HG03457 (cell line): Measurements from ENCODE around the gene FNDC11.
"Not testable (repeated sequence)": the region's sequence is repeated elsewhere in the genome, so short reads cannot be mapped to it uniquely, and the experiment has no call there.

ENCODE experiments used
- ATAC-seq: cut with Tn5 transposase; IDR thresholded peaks from one replicate; pipeline ENCODE4 v1.9.1; 2021; ENCODE audit warnings: moderate number of reproducible peaks; ENCODE audit not compliant: unreplicated experiment

Gene FNDC11

DNA sequence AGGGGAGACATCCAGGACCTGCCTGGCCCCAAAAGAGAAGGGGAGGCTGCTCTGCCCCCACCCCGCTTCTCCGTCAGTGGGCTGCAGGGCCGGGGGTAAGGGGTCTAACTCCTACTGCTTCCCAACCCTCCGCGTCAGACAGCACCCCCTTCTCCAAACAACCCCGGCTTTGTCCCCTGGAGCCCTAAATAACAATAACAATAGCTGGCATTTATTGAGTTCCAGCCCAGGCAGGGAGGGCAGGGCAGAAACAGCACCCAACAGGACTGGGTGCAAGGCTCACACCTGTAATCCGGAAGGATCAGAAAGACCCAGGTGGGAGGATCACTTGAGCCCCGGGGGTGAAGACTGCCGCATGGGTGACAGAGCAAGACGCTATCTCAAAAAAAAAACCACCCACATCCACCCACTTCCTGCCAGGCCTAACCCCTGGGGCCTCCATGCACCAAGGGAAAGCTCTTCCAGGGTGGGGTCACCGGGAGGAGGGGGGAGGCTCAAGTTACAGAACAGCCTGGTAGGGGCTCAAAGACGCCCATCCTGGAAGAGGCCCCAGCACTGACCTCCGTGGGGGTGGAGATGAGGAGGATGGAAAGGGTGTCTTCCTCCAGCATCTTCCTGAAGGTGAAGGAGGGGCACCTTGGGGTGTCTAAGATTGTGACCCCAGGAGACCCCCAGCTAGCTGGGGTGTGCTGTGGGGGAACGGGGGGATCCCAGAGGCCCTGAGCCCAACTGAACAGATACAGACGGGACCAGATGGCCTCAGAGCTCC is 1.3 kb upstream of the FNDC11 start:
- no peak for ATAC-seq

DNA sequence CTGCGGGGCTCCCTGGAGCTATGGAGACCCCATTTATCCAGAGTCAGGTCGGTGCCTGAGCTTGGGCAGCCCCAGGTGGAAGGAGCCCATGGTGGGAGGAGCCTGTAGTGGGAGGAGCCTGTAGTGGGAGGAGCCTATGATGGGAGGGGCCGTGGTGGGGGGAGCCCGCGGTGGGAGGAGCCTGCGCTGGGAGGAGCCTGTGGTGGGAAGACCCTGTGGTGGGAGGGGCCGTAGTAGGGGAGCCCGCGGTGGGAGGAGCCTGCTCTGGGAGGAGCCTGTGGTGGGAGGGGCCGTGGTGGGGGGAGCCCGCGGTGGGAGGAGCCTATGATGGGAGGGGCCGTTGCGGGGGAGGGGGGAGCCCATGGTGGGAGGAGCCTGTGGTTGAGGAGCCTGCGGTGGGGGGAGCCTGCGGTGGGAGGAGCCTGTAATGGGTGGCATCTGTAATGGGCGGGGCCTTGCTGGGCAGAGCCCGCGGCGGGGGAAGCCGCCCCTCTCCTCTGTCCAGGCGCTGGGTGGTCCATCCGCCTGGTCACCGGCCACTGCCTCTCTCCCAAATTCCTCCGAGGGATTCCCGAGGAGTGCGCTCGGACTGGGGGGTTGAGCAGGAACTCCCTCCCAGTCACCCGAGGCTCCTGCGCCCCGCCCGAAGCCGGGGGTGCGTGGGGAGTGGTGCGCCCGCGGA is 567 bp upstream of the FNDC11 start:
- no peak for ATAC-seq

DNA sequence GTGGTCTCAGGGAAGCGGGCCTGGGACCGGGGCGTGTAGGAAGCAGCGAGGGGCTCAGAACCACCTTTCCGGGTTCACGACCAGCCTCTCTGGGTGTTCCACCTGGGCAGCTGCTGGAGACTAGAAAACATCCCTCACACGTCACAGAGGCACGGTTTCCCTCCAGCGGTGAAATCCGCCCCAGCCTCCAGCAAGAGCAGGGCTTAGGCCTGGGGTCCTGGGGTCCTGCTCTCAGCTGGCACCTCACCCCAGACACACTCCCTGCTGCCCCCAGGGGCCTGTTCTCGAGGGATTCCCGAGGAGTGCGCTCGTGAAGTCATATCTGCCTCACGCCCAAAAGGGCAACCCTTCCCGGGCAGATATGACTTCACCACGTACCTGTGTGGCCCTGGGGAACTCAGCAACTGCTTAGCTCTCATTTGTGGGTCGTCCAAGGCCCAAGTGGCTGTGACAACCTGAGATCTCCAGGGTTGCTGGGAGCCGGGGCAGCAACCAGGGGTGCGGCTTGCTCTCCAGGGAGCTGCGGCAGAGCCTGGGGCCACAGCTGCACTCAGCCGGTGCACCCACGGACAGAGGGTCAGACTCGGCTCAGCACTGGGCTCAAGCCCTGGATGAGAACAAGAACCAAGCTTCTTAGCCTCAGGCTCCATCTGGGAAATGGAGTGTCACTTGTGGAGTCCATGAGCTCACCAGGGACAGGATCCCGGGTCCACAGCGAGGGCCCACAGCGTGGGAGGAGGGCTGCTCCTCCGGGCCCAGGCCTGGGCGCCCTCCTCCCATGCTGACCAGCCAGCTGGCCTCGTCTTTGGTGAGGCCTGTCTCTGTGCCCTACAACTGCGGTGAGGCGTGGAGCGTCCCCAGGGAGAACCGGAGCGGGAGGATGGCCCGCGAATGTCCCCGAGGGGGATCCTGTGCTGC is 661 bp downstream of the FNDC11 start:
- ATAC-seq = no peak

DNA sequence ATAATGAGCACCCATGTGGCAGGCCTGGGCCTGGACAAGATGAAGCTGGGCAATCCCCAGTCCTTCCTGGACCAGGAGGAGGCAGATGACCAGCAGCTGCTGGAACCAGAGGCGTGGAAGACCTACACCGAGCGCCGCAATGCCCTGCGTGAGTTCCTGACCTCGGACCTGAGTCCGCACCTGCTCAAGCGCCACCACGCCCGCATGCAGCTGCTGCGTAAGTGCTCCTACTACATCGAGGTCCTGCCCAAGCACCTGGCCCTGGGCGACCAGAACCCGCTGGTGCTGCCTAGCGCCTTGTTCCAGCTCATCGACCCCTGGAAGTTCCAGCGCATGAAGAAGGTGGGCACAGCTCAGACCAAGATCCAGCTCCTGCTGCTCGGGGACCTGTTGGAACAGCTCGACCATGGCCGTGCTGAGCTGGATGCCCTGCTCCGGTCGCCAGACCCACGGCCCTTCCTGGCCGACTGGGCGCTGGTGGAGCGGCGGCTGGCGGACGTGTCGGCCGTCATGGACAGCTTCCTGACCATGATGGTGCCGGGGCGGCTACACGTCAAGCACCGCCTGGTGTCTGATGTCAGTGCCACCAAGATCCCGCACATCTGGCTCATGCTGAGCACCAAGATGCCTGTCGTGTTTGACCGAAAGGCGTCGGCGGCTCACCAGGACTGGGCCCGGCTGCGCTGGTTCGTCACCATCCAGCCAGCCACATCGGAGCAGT is 1.9 kb downstream of the FNDC11 start:
- no peak for ATAC-seq

DNA sequence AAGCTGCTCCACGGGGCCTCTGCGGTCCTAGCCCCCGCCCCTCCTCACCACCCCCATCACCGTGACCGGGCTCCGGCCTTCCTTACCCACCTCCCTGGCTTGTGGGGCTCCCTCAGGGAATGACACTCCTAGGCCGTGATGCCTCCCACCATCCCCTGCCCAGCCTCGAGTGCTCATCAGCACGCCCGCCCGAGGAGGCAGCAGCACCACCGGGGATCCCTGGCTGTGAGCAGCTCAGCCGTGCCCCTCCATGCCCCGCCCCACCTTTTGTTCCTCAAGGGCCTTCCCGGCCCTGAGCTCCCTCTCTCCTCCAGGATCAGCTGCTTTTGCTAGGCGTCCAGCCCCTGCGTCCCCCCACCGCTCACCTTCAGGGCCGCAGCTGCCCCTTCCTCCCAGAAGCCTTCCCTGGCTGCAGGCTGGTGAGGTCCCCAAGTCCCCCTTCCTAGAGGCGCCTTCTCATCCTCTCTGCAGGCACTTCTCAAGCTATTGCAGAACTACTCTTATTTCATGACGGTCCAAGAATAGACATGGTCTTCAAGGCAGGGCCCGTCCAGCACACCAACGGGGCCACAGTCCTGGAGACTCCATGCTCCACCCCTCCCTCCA is 3.0 kb downstream of the FNDC11 start:
- no peak for ATAC-seq

DNA sequence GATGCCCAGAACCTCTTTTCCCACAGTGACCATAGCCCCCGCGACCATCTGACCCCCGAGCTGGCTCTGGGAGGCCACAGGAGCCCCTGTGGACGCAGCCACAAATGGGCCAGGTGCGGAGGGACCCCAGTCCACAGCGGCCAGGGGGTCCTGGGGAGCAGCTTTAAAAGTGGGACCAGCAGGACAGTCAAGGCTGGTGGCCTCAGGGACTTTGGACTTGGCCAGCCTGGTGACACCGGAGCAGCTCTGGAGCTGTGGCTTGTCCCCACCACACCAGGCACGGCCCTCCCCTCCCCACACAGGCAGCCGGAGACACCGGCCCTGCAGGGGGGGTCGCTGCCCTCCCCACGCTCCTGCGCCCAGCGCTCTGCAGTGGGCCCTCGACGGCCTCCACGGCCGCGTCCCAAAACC is 3.5 kb downstream of the FNDC11 start:
- no peak for ATAC-seq

DNA sequence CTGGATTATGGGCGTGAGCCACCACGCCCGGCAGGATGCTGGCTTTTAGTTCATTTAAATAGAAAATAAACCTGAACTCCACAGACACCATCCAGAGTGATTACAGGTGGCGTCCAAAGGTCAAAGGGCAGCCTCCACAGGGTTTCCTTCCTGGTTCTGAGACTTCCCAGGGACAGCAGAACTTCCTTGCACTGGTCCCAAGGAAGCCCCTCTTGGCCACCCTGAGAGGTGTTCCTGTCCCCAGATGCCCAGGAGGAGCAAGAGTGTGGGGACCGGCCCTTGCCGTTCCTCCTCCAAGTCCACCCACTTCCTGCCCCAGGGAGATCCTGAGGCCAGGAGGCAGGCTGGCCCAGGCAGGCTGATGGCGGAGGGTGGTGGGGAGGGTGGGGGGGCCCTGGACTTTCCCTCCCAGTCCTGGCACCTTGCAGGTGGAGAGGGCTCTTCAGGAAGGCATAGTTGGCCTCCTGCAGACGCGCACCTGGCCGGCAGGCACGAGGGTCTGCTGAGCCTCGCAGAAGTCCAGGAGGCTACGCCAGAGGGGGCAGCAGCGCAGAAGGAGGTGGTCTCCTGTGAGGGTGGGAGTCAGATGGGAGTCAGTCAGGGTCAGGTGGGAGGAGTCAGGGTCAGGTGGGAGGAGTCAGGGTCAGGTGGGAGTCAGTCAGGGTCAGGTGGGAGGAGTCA is 5.0 kb downstream of the FNDC11 start:
- ATAC-seq = no peak

DNA sequence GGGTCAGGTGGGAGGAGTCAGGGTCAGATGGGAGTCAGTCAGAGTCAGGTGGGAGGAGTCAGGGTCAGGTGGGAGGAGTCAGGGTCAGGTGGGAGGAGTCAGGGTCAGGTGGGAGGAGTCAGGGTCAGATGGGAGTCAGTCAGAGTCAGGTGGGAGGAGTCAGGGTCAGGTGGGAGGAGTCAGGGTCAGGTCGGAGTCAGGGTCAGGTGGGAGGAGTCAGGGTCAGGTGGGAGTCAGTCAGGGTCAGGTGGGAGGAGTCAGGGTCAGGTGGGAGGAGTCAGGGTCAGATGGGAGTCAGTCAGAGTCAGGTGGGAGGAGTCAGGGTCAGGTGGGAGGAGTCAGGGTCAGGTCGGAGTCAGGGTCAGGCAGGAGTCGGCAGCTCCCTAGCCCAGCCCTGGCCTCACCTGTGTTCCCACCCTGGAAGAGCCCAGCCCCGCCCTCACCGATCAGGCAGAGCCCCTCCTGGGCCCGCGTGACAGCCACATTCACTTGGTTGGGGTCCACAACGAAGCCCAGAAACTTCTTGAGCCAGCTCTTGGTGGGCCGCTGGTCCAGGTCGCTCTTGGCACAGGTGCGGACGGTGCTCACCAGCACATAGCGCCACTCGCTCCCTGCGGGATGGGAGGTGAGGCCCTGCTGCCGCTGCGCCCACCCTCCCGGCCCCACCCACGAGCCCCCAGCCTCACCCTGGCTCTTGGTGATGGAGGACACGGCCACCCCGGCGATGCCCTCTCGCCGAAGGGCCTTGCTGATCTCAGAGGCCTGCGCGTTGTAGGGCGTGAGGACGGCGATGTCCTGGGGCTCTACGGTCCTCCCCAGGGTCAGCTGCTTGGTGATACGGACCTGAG is 5.8 kb downstream of the FNDC11 start:
- not testable (repeated sequence) for ATAC-seq

DNA sequence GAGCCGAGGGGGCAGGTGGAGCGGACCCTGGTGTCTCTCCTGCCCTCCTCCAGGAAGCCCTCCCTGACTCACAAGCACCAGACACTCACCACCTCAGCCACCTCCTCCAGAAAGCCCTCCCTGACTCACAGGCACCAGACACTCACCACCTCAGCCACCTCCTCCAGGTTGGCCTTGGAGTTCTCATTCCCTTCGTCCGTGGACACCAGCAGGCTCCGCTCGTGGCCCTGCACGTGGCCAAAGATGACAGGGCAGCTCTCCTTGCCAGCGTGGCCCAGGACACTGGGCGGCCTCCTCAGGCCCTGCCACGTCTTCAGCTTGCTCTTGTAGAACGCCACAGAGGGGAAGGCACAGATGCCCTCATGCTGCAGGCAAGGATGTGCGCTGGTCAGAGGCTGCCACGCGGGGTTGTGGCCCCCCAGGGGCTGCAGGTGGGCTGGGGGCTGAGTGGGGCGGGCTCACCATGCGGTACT is 6.4 kb downstream of the FNDC11 start:
- ATAC-seq = no peak

DNA sequence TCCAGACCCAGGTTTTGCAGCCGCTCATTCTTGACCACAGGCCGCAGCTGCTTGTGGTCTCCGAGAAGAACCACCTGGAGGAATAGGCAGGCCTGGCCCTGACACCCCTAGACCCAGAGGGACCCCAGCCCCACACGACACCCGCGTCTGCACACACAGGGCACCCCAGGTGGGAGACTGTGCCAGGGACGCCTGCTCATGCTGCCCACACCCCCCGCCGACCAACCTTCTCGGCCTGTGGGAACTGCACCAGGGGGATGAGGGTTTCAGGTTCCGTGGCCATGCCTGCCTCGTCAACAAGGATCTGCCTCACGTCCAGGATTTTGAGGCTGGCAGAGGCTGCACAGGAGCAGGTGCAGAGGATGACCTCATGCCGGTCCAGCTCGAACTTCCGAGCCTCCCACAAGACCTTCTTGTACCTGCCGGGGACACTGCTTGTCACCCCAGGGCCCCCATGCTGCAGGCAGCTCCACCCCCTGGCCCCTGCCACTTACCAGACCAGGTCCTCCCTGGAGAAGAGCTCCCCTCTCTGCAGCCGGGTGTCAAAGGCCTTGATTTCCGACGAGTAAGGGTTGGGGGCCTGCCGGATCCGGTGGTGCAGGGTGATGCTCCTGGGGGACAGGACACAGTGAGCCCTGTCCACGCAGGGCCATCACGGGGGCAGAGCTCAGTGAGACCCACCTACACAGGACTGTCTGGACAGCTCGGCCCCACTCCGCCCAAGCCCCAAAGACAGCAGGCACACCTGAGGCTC is 7.1 kb downstream of the FNDC11 start:
- ATAC-seq = no peak

DNA sequence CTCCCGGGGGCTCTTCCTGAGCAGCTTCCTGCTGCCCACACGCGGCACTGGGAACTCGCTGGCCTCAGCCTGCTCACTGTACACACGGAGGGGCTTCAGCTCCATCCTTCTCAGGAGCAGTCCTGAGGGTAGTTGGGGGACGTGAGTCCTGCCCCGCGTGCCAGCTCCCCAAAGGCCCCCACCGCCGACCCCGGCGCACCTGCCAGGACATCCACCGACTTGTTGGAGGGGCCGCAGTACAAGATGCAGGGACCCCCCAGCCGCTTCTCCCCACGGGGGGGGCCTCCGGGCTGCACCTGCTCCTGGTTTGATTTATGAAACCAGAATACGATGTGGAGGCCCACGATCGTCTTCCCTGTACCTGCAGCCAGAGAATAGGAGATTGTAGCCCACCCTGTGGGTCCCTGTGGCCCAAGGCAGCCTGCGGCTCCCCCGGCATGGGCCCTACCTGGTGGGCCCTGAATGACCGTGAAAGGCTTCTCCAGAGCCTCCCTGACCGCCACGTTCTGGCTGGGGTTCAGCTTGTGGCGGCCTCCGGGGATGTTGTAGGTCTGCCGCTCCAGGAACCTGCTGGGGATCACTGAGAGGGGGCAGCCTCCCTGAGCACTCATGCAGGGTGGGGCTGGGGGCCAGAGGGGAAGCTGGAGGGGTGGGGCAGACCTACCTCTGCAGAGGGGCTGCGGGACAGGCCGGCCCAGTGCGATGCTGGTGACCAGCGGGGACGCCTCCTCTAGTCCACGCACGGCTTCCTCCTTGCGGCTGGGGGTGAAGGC is 7.9 kb downstream of the FNDC11 start:
- no peak for ATAC-seq

DNA sequence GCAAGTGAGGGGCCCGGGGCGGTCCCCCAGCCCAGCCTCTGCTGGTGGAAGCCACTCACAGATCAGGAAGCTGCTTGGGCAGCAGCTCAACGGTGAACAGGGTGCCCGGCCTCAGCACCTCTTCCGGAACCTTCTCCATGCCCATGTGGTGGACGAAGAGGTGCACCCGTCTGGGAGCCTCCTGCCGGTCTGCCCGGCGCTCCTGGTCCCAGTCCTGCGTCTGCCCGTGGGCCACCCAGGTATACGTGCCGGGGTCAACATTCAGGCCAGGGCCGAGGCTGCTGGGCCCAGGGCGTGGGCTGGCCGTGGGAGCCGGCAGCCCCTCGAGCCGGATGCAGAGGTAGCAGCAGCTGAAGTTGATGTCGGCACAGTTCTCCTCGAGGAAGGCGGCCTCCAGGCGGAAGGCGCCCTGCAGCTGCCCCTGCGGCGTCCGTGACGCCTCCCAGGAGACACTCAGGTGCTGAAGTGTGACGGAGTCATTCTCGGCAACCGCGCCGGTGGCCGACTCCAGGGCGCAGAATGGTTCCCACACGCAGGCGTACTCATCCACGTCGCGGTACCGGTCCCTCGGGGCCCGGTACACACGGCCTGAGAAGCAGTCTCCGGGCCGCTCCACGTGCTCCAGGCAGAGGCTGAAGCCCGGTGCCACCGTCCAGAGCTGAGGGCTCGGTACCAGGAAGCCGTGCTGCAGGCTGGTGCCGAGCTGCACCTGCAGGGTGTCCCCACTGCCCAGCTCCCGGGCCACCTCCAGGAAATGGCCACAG is 8.7 kb downstream of the FNDC11 start:
- ATAC-seq = no peak

DNA sequence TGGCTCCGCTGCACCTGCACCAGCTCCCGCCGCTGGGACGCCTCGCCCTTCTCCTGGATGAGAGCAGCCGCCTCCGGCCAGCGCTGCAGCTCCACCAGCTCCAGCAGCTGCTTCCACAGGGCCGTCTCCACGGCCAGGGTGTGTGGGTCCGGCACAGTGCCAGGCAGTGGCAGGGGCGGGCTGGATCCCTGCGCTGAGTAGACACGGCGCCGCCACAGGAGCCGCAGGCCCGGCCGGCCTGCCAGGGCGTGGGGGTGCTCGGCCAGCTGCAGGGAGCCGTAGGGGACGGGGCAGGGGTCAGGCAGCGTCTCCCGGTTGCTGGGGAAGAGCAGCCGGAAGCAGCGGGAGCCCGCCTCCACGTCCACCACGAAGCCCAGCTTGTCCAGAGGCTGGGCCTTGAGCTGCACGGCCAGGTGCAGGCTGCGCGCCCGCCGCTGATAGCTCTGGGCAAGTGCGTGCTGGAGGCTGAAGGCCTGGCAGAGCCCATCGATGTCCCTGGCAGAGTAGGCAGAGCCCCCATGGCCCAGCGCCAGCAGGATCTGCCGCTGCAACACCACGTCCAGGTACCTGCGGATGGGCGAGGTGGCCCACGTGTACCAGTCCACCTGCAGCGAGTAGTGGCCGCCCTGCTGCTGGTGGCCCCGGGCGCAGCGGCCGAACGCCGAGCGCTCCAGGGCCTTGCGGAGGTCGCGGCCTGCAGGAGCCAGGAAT is 9.4 kb downstream of the FNDC11 start:
- no peak for ATAC-seq

DNA sequence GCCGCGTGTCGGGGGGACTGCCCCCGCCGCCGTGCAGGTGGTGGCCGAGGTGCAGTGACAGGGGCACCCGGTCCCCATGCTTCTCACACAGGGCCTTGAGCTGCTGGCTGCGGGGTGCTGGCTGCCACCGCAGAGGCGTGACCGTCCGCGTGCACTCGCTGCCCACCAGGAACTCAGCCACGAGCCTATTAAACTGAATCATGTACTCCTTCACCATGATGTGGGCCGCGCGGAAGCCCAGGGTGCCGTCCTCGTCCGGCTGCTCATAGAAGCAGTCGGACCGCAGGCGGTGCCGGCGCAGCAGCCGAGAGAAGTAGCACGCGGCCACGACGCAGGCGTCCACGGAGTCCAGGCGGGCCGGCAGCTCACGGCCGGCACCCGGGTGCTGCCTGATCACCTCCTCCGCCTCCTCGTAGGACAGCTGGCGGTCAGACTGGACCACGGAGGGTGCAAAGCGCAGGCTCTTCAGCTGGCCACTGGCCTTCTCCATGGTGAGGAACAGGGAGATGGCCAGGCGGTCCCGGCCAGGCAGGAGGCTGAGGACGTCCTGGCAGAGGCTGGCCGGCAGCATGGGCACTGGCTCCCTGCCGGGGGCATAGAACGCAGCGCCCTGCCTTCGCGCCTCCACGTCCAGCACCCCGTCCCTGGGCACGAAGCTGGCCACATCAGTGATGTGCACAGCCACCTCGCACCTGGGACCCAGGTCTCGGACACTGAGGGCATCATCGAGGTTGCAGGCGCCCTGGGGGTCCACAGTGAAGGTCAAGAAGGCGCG is 10.3 kb downstream of the FNDC11 start:
- no peak for ATAC-seq

DNA sequence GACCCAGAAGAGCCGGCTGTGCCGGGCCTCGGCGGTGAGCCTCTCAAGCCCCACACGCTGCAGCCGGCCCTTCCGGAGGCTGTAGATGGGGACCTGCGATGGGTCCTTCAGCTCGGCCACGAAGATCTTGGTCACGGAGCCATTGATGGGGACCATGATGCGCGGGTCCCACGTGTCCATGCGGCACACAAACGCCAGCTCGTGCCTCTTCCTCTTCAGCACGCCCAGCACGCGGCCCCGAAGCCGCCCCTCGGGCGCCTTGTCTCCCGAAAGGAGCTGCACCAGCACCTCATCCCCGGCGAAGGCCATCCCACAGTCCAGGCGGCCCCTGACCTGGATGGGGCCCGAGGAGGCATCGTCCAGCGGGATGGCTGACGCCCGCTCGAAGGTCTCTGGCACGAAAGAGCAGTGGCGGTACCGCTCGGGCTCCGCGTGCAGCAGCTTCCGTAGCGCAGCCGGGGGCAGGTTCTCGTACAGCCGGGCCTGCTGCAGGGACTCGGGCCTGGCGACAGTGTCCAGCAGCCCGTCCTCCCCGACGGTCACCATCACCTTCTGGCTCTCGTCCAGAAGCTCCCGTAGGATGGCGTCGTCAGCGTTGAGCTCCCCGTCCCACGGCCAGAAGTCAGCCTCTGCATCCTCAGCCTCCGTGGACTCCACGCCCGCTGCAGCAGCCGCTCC is 11.2 kb downstream of the FNDC11 start:
- no peak for ATAC-seq
